Stimulated activated naive CD4-positive, alpha-beta T cell (primary cell): ENCODE data around the gene FIP1L1.
"Not testable (repeated sequence)": the region's sequence is repeated elsewhere in the genome, so short reads cannot be mapped to it uniquely, and the experiment has no call there.

Experiments used
- DNase-seq, 6 experiments: peaks; one replicate each; lab custom pipeline; 2025; lab: John Stamatoyannopoulos, UW

FIP1L1 gene

DNA sequence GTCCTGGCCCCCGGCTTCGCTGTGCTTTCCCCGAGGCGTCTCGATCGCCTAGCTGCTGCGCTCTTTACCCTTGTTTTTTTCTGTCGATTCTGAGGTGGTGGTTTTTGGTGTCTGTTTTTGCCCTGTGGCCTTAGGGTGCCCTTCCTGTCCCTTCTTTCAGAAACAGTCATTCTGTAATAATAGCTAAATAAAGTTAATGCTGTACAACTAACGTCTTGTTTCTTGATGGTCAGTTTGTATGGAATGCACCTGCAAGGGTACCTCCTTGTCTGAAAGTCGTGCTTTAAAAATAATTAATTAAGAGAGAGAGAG, 686 bp downstream of the FIP1L1 start:
- DNase-seq: peak in 1 of 6 experiments; percentile 3

- DNase-seq: no peak
Measured at GRCh38 chr4:53380221-53380620, 2.8 kb downstream of the FIP1L1 start.

- DNase-seq: not testable (repeated sequence)
Measured at GRCh38 chr4:53409479-53409878, 32.0 kb downstream of the FIP1L1 start.

DNA sequence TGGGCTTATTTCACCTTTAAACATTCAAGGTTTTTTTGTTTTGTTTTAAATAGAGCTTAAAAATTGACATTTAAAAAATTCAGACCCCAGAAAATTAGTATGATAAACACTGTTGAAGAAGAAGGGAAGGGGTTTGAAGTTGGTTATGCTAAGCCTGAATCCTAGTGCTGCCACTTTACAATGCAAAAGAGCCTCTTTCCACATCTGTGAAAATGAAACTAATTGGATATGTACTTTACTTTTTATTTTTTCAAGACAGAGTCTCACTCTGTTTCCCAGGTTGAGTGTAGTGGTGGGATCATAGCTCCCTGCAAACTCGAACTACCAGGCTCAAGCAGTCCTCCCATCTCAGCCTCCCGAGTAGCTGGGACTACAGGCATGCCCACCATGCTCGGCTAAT, 41.8 kb downstream of the FIP1L1 start:
- no peak for DNase-seq

- no peak for DNase-seq
Measured at GRCh38 chr4:53421791-53422190, 44.4 kb downstream of the FIP1L1 start.

DNA sequence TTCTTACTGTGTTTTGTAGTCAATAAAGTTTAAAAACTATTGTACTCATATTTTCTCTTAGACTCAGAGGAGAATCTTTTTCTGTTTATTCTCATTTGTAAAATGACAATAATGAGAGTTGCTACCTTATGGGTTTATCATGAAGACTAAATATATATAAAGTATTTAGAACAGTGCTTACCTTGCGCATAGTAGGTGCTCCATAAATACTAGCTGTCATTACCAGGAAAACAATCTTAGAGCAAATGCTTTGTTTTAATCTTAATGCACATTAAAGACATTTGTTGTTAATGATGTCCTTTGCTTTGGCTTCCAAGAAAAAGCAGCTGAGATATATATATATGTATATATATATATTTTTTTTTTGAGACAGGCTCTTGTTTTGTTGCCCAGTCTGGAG, 44.9 kb downstream of the FIP1L1 start:
- DNase-seq: no peak

- DNase-seq: no peak
Measured at GRCh38 chr4:53424280-53424679, 46.8 kb downstream of the FIP1L1 start.

DNA sequence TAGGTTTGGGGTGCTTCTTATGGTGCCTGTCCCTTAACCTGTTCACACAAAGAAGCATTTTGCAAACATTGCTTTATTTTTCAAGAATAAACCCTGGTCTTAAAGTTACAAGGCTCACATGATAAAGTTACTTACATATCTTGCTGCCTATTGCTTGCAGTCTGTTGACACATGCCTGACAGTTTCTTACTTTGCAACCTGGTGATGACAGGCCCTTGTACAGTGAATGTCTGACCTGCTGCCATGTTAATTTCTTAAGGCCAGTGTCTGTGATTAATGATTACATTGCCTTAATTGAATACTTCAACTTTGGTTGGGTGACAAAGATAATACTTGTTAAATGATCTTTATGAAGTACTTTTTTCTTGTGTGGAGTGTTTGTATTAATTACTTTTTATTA, 49.9 kb downstream of the FIP1L1 start:
- no peak for DNase-seq

DNA sequence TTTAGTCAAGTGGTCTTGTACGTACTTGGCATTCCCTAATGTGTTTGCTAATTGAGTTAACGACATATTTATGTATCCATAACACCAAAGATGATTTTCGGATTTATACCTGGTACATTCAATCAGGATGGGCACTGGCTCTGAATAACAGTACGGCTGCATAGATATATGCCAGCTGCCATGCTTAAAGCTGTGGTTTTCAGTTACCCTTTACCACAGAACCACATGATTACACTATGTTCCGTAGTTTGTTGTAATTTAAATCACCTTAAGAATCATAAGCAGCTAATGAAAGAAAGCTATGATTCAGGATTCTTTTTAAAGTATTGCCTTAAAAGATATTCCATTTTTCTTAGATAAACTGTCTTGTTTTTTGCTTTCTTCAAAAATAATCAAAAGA, 53.6 kb downstream of the FIP1L1 start:
- DNase-seq: no peak

DNA sequence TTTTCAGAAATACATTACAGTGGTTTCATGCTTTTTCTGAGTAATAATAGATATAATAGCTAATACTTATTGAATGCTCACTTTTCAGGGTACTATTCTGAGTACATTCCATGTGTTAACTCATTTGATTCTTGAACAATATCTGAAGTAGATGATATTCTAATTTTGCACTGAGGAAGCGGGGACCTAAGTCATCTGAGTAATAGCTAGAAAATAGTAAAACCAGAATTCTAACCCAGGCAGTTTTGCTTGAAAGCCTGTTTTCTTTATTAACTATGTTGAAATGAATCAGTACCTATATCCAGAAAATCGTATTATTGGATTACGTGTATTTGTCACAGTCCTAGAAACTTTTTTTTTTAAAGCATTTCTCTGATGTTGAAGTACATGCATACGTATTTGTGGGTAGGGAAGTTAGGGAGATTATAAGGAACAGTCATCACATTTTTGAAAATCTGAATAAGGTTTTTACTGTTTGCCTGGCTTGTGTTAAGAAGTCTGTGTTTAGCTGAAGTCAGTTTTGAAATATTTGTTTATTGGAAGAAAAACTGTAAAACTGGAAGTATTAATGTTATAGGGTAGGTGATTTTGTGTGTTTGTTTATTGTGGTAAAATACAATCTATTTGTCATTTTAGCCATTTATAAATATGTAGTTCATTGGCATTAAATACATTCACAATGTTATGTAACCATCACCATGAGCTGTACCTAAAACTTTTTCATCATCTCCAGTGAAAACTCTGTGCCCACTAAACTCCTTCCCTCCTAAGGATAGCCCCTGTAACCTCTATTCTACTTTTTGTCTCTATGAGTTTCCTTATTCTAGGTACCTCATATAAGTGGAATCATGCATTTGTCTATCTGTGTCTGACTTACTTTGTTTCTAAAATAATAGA, 55.3 kb downstream of the FIP1L1 start:
- DNase-seq: no peak

GRCh38 chr4:53436251-53436650, 58.8 kb downstream of the FIP1L1 start:
- no peak for DNase-seq

- DNase-seq: no peak
Measured at GRCh38 chr4:53441564-53441963, 64.1 kb downstream of the FIP1L1 start.

DNA sequence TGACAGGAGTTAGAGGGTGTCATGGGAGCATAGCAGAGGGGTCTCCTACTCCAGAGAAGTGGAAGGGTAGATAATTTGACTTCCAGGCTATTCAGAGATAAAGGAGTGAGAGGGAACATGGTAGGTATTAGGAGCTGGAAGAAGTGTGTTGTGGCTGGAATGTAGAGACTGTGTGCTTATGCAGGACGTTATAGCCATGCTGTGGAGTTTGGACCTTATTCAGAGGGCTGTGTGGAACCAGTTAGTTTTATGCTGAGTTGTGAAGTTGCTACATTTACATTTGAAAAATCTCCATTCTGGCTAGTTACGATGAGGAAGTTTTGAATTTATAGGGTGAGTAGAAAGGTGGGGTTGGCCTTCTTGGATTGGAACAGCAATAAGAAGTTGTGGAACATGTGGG, 67.5 kb downstream of the FIP1L1 start:
- DNase-seq: no peak

DNA sequence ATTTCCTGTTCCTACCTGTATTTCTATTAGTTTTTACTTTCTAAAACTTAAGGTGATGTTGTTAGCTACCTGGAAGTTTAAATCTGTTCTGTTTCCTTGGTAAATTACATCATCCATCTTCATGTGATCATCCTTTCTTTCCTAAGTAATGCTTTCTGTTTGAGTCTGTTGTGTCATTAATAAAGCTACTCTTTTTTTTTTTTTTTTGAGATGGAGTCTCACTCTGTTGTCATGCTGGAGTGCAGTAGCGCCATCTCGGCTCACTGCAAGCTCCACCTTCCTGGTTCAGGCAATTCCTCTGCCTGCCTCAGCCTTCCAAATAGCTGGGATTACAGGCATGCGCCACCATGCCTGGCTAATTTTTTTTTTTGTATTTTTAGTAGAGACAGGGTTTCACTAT, 73.3 kb downstream of the FIP1L1 start:
- no peak for DNase-seq

DNA sequence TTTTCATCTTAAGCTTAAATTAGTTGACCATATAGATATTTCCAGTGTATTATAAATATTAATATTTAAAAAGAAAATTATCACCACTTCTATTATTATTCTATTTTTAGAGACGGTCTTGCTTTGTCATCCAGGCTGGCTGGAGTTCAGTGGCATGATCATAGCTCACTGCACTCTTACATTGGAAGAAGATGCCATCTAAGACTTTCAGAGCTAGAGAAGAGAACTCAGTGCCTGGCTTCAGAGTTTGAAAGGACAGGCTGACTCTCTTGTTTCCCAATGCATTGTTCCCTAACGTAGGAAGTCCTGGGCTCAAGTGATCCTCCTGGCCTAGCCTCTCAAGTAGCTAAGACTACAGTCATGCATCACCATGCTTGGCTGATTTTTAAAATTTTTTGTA, 75.9 kb downstream of the FIP1L1 start:
- no peak for DNase-seq

GRCh38 chr4:53455766-53456165, 78.3 kb downstream of the FIP1L1 start:
- DNase-seq: no peak

DNA sequence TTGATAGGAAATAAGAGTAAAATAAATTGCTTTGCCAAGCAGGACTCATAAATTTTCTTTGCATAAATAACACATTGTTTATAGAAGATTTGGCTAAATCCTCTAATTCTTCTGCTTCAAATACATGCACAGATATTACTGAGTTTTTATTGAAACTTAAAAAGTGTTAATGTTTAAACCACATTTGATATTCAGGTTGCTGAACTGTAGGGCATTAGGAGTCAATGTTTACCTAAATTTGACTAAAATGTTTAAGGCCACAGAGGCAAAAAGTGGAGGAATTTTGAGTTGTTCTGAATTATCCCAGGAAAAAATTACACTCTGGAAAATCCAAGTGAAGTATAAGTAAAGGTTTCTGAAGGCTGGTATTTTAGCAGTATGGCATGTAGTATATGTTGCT, 78.7 kb downstream of the FIP1L1 start:
- no peak for DNase-seq

GRCh38 chr4:53459548-53459947, 82.1 kb downstream of the FIP1L1 start:
- no peak for DNase-seq

GRCh38 chr4:53461244-53461643, 83.8 kb downstream of the FIP1L1 start:
- no peak for DNase-seq

- no peak for DNase-seq
Measured at GRCh38 chr4:53463340-53463739, 85.9 kb downstream of the FIP1L1 start.

DNA sequence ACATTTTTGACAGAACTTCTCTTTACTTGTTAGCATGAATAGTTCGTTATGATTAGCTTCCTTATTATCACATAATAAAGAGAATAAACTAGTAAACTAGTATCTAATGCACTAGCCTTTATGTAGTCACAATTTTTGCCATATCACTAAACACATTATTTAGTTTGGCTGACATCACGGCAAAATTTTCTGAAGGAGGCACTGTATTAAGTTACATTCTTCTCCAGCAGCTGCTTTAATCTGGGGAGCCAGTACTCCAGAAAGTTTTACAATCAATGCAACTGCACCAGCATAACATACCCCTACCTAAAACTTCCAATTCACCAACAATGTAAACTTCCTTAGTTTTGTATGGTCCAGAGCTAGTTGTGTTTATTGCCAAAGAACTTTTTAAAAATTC, 87.8 kb downstream of the FIP1L1 start:
- DNase-seq: no peak

DNA sequence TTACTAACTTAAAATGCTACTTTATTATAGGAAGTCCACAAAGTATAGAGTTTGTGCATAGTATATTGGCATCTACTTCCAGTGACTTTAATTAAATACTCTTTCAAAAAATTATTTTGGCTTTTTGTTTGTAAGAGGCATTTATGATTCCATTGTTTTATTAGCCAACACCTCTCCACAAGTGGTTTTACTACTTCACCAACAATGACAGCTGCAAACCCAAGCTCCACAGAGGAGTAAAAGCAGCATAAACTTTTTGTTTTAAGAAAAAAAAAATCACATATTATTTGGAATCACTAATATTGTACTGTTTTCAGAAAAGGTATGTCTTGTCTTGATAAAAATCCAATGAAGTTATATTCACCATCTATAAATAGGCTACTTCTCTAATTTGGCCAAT, 88.5 kb downstream of the FIP1L1 start:
- no peak for DNase-seq

GRCh38 chr4:53466576-53466975, 89.1 kb downstream of the FIP1L1 start:
- not testable (repeated sequence) for DNase-seq
